Femur (tissue), 1 donor: ENCODE measurements around the gene WIPF3.

ENCODE experiments used
- DNase-seq: peaks from one replicate; pipeline ENCODE4 v3.0.0-alpha.2; 2017

WIPF3 gene

GRCh38 chr7:29919790-29920189 lies 113.5 kb downstream of the WIPF3 start:
- no peak for DNase-seq

- DNase-seq, result no peak
These were observed 114.2 kb downstream of the WIPF3 start for GRCh38 chr7:29920491-29920890.

GRCh38 chr7:29921404-29922010 lies 115.2 kb downstream of the WIPF3 start:
- peak; percentile 71 for DNase-seq

- no peak for DNase-seq
These were observed 116.8 kb downstream of the WIPF3 start for GRCh38 chr7:29922921-29923700.

- DNase-seq, result no peak
These were observed 117.7 kb downstream of the WIPF3 start for GRCh38 chr7:29924006-29924405.

GRCh38 chr7:29924684-29925083 lies 118.4 kb downstream of the WIPF3 start:
- DNase-seq, result no peak

- DNase-seq, result no peak
These were observed 119.9 kb downstream of the WIPF3 start for GRCh38 chr7:29926216-29926615.

GRCh38 chr7:29926741-29927140 lies 120.4 kb downstream of the WIPF3 start:
- no peak for DNase-seq

- DNase-seq, result no peak
These were observed 122.9 kb downstream of the WIPF3 start for GRCh38 chr7:29929018-29929807.

- DNase-seq, result no peak
These were observed 128.8 kb downstream of the WIPF3 start for GRCh38 chr7:29935111-29935510.

- no peak for DNase-seq
These were observed 130.8 kb downstream of the WIPF3 start for GRCh38 chr7:29937132-29937531.

GRCh38 chr7:29940199-29940598 lies 133.9 kb downstream of the WIPF3 start:
- no peak for DNase-seq

- no peak for DNase-seq
These were observed 139.0 kb downstream of the WIPF3 start for GRCh38 chr7:29945259-29945809.

- DNase-seq, result no peak
These were observed 140.3 kb downstream of the WIPF3 start for GRCh38 chr7:29946428-29947186.

- no peak for DNase-seq
These were observed 142.3 kb downstream of the WIPF3 start for GRCh38 chr7:29948587-29948986.

GRCh38 chr7:29950480-29950879 lies 144.2 kb downstream of the WIPF3 start:
- no peak for DNase-seq

GRCh38 chr7:29951206-29951605 lies 144.9 kb downstream of the WIPF3 start:
- DNase-seq, result no peak

- no peak for DNase-seq
These were observed 147.5 kb downstream of the WIPF3 start for GRCh38 chr7:29953726-29954347.

- DNase-seq, result no peak
These were observed 148.9 kb downstream of the WIPF3 start for GRCh38 chr7:29955075-29955792.

GRCh38 chr7:29955799-29956486 lies 149.6 kb downstream of the WIPF3 start:
- peak; percentile 34 for DNase-seq

GRCh38 chr7:29956487-29956836 lies 150.2 kb downstream of the WIPF3 start:
- DNase-seq, result no peak
